Activated T-helper 1 cell treated with anti-CD3 and anti-CD28 coated beads, Interleukin-2, amount 50 U/mL, for 16 hours (primary cell): ENCODE measurements around the gene ZFYVE21.

ENCODE experiments used
- DNase-seq, 2 donors: peaks; one replicate each; pipeline ENCODE4 v3.0.0-alpha.2; 2020; ENCODE audit warnings: low read depth in 1 of 2, low spot score in 1 of 2

Gene ZFYVE21

GRCh38 chr14:103723748-103724081 lies 8.1 kb downstream of the ZFYVE21 start:
- no peak for DNase-seq

GRCh38 chr14:103724116-103724515 lies 8.5 kb downstream of the ZFYVE21 start:
- no peak for DNase-seq

GRCh38 chr14:103725001-103725682 lies 9.5 kb downstream of the ZFYVE21 start:
- no peak for DNase-seq

- DNase-seq, result no peak
Observed at GRCh38 chr14:103725739-103726395, 10.3 kb downstream of the ZFYVE21 start.

- DNase-seq, result no peak
Observed at GRCh38 chr14:103726474-103726873, 10.9 kb downstream of the ZFYVE21 start.

- DNase-seq, result no peak
Observed at GRCh38 chr14:103727313-103727980, 11.8 kb downstream of the ZFYVE21 start.

GRCh38 chr14:103728141-103728540 lies 12.5 kb downstream of the ZFYVE21 start:
- no peak for DNase-seq

GRCh38 chr14:103728721-103729120 lies 13.1 kb downstream of the ZFYVE21 start:
- DNase-seq, result no peak

- DNase-seq, result no peak
Observed at GRCh38 chr14:103729496-103730448, 14.2 kb downstream of the ZFYVE21 start.

- no peak for DNase-seq
Observed at GRCh38 chr14:103730490-103731035, 15.0 kb downstream of the ZFYVE21 start.

GRCh38 chr14:103731481-103731880 lies 15.9 kb downstream of the ZFYVE21 start:
- DNase-seq, result no peak

GRCh38 chr14:103731916-103732867 lies 16.6 kb downstream of the ZFYVE21 start:
- no peak for DNase-seq

GRCh38 chr14:103732868-103733620 lies 17.4 kb downstream of the ZFYVE21 start:
- no peak for DNase-seq

GRCh38 chr14:103733651-103734050 lies 18.0 kb downstream of the ZFYVE21 start:
- DNase-seq, result no peak

- DNase-seq, result no peak
Observed at GRCh38 chr14:103734081-103734888, 18.7 kb downstream of the ZFYVE21 start.

GRCh38 chr14:103735022-103735421 lies 19.4 kb downstream of the ZFYVE21 start:
- no peak for DNase-seq

- no peak for DNase-seq
Observed at GRCh38 chr14:103735439-103735814, 19.8 kb downstream of the ZFYVE21 start.

GRCh38 chr14:103735815-103736545 lies 20.4 kb downstream of the ZFYVE21 start:
- DNase-seq, result no peak
